BLaER1 (cell line): Measurements from ENCODE around the gene DPYSL4.

ENCODE experiments used
- H3K27ac ChIP-seq: shearing (Covaris generic); formaldehyde crosslinking; 2 replicates; pipeline ENCODE4 v1.8.1; 2022
- H3K27me3 ChIP-seq: shearing (Covaris generic); formaldehyde crosslinking; 2 replicates; pipeline ENCODE4 v1.8.1; 2022
- H3K36me3 ChIP-seq: shearing (Covaris generic); formaldehyde crosslinking; 2 replicates; pipeline ENCODE4 v1.8.1; 2022
- H3K4me1 ChIP-seq: shearing (Covaris generic); formaldehyde crosslinking; 2 replicates; pipeline ENCODE4 v1.8.1; 2022
- H3K4me2 ChIP-seq: shearing (Covaris generic); formaldehyde crosslinking; 2 replicates; pipeline ENCODE4 v1.8.1; 2022
- H3K4me3 ChIP-seq: shearing (Covaris generic); formaldehyde crosslinking; 2 replicates; pipeline ENCODE4 v1.8.1; 2022
- H3K9ac ChIP-seq: shearing (Covaris generic); formaldehyde crosslinking; 2 replicates; pipeline ENCODE4 v1.8.1; 2022
- H3K9me3 ChIP-seq: shearing (Covaris generic); formaldehyde crosslinking; 2 replicates; pipeline ENCODE4 v1.8.1; 2022
- H4K20me1 ChIP-seq: shearing (Covaris generic); formaldehyde crosslinking; 2 replicates; pipeline ENCODE4 v1.8.1; 2022
- Cebpa-rat ChIP-seq: shearing (Covaris generic); IDR thresholded peaks from 2 replicates; pipeline ENCODE4 v1.8.1; 2022

DPYSL4 gene

DNA sequence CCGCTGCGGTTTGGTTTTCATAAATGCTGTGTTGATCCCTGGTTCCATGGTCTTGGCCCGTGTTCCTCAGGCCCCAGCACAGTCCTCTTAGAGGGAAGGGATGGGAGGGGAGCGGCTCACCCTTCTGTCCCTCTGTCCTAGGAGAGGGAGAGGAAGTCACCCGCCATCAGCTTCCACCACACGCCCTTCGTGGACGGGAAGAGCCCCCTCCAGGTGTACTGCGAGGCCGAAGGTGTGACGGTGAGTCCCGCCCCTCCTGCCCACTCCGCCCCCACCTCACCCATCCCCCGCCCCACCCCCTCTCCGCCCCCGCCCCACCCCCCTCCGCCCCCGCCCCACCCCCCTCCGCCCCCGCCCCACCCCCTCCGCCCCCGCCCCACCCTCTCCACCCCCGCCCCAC lies 37.5 kb upstream of the DPYSL4 start:
- no peaks in the 10 kb centered on the region for H4K20me1 ChIP-seq
- H3K27ac ChIP-seq, result no peak overlapping the region
- no peak for TF ChIP-seq Cebpa-rat
- peaks cover 45% of the 10 kb centered on the region for H3K4me1 ChIP-seq
- H3K27me3 ChIP-seq, result peaks cover under 1% of the 10 kb centered on the region
- no peak overlapping the region for H3K4me2 ChIP-seq
- no peak overlapping the region for H3K9ac ChIP-seq
- no peak overlapping the region for H3K4me3 ChIP-seq
- H3K9me3 ChIP-seq, result no peaks in the 10 kb centered on the region
- H3K36me3 ChIP-seq, result no peaks in the 10 kb centered on the region

DNA sequence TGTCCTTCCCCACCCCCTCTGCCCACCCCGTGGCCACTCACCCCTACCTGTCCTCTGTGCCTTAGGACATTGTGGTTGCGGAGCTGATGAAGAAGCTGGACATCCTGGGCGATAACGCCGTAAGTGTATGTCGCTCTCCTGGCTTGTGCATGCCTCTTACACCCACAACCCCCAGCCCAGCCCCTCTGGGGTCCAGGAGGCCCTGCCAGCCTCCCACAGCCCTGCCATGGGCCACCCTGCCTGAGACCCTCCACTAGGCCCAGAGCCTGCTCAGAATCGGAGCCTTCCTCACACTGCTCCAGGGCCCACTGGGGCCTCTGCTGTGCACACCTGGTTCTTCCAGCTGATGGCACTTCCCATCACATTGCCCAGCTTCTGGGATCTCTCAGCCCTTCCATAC lies 36.8 kb upstream of the DPYSL4 start:
- Histone ChIP-seq H3K27ac (no peak overlapping the region), H3K36me3 (no peaks in the 10 kb centered on the region), H3K4me1 (peaks cover 46% of the 10 kb centered on the region), H3K4me3 (no peak overlapping the region), H3K9me3 (no peaks in the 10 kb centered on the region), H3K4me2 (no peak overlapping the region), H3K9ac (no peak overlapping the region), H4K20me1 (no peaks in the 10 kb centered on the region), H3K27me3 (no peaks in the 10 kb centered on the region)
- no peak for TF ChIP-seq Cebpa-rat

DNA sequence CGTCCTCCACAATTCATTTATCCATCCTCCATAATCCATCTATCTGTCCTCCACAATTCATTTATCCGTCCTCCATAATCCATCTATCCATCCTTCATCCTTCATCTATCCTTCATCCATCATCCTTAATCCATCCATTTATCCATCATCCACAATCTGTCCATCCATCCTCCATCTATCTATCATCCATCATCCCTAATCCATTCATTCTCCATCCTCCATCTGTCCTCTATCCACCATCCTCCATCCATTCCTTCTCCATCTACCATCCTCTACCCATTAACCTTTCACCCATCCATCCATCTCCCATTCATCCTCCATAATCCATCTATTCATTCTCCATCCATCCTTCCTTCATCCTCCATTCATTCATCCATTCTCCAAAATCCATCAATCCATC lies 36.0 kb upstream of the DPYSL4 start:
- no peak for TF ChIP-seq Cebpa-rat
- H3K27ac ChIP-seq, result no peak overlapping the region
- no peak overlapping the region for H3K4me2 ChIP-seq
- H3K4me1 ChIP-seq, result peaks cover 40% of the 10 kb centered on the region
- H3K9ac ChIP-seq, result no peak overlapping the region
- H3K27me3 ChIP-seq, result no peaks in the 10 kb centered on the region
- H3K4me3 ChIP-seq, result no peak overlapping the region
- H3K36me3 ChIP-seq, result no peaks in the 10 kb centered on the region
- H3K9me3 ChIP-seq, result no peaks in the 10 kb centered on the region
- H4K20me1 ChIP-seq, result no peaks in the 10 kb centered on the region

DNA sequence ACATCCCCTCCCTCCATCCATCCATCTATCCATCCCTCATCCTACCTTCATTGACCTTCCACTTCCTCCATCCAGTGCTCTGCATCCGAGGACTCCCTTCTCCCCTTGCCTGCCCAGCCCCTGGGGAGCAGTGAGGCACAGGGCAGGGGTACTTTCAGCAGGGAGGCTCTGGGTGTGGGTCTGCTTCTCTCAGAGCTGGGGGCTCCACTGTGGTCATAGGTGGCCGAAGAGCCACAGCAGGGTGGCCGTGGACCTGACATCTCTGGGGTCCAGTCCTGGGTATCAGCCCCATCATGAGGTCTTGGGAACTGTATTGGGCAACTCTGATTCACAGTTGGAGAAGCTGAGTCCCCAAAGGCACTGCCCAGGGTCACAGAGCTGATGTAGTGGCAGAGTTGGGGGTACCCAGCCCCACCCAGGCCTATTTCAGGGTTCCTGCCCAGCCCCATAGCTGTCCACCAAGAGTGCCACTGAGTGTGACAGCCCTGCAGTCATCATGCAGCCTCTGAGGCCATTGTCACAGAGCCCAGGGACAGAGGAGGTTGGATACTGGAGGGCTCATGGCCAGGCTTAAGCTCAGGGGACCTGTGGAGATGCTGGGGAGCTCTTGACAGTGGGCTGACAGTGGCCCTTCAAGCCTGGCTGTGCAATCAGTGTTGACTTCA lies 35.3 kb upstream of the DPYSL4 start:
- H3K9ac ChIP-seq, result no peak overlapping the region
- peaks cover 35% of the 10 kb centered on the region for H3K4me1 ChIP-seq
- no peak overlapping the region; the same call in 1 of the 2 replicates for H3K4me2 ChIP-seq
- no peak overlapping the region for H3K4me3 ChIP-seq
- no peak overlapping the region for H3K27ac ChIP-seq
- no peaks in the 10 kb centered on the region for H3K9me3 ChIP-seq
- H4K20me1 ChIP-seq, result no peaks in the 10 kb centered on the region
- H3K36me3 ChIP-seq, result no peaks in the 10 kb centered on the region
- no peak for TF ChIP-seq Cebpa-rat
- no peaks in the 10 kb centered on the region for H3K27me3 ChIP-seq

DNA sequence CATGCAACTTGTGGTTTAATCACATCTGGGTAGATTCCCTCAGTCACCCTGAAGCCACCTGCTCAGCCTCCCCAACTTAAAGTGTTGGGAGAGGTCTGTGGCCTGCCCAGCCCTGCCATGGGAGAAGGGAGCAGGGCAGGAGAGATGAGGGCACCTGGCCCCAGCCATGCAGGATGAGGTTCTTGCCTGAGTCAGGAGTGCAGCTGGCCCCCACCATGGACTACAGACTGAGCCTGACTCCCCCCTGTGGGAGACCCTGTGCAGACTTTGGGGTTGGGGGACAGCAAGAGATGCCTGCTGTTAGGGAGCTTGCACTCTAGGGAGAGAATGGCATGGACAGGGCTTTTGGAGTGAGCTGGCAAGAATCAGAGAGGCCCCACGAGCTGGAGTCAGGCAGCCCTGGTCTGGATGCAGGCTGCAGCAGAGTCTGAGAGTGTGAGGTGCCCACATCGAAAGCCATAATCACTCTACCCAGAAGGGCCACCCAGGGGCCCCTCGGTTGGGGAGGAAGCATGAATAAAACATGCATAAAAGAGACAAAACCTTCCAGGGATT lies 34.7 kb upstream of the DPYSL4 start:
- Histone ChIP-seq H4K20me1 (no peaks in the 10 kb centered on the region), H3K9me3 (no peaks in the 10 kb centered on the region), H3K27ac (no peak overlapping the region), H3K27me3 (no peaks in the 10 kb centered on the region), H3K4me2 (peak overlapping the region; percentile 17; the same call in 1 of the 2 replicates), H3K36me3 (no peaks in the 10 kb centered on the region), H3K4me1 (peaks cover 32% of the 10 kb centered on the region), H3K9ac (no peak overlapping the region), H3K4me3 (no peak overlapping the region)
- TF ChIP-seq Cebpa-rat, result no peak

DNA sequence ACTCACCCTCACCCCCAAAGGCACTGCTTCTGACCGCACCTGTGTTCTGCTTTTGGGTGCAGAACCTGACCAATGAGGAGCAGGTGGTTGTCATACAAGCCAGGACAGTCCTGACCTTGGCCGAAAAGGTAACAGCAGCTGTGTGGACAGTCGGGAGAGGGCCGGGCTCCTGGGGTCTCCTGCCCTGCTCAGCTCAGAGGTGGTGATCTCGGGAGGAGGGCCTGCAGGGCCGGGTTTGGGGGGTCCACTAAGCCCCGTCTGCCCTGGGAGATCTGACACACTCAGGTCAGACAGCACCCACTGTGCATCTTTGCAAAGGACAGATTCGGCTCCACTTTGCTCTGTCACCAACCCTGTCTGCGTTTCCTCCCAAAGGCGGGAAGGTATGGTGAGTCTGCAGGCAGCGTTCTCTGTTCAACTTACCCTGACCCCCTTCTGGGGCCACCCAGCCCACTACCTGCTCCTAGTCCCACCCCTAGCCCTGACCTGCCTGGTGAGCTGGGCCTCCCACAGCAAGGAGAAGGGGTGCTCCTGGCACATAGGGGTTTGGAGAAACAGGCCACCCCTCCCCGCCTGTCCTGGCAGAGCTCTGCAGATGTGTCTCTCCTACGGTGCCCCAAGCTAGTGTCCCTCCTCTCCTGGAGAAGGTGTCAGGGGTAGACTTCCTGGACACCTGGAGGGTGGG lies 33.7 kb upstream of the DPYSL4 start:
- no peak overlapping the region; the same call in 1 of the 2 replicates for H3K4me2 ChIP-seq
- no peaks in the 10 kb centered on the region for H3K36me3 ChIP-seq
- TF ChIP-seq Cebpa-rat, result no peak
- no peak overlapping the region for H3K27ac ChIP-seq
- H3K9ac ChIP-seq, result no peak overlapping the region
- no peaks in the 10 kb centered on the region for H3K9me3 ChIP-seq
- no peak overlapping the region for H3K4me3 ChIP-seq
- peaks cover 32% of the 10 kb centered on the region for H3K4me1 ChIP-seq
- H4K20me1 ChIP-seq, result no peaks in the 10 kb centered on the region
- H3K27me3 ChIP-seq, result no peaks in the 10 kb centered on the region

DNA sequence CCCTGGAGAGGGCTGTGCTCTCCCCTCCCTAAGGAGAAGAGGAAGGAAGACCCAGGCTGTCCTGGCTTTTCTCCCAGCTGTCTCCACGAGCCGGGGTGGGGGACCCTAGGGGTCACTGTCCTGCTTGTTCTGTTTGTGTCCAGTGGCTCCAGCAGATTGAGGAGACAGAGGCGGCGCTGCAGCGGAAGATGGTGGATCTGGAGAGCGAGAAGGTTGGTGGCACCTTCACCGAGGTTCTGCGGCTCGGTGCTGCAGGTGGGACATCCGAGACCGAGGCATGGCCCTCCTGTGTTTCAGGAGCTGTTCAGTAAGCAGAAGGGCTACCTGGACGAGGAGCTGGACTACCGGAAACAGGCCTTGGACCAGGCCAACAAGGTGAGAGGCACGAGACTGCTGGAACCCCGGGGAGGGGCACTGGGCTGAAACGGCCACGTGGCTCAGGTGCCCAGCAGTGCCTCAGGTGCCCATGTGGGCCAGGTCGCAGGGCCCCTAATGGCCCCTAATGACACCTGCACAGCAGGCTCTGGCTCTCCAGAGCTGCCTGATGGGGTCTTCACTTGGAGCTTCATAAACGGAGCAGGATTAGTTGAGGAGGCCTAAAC lies 33.0 kb upstream of the DPYSL4 start:
- Histone ChIP-seq H3K4me2 (no peak overlapping the region; the same call in 1 of the 2 replicates), H3K4me3 (no peak overlapping the region), H3K4me1 (peaks cover 32% of the 10 kb centered on the region), H3K27ac (no peak overlapping the region), H3K9me3 (no peaks in the 10 kb centered on the region), H3K9ac (no peak overlapping the region), H4K20me1 (no peaks in the 10 kb centered on the region), H3K36me3 (no peaks in the 10 kb centered on the region), H3K27me3 (no peaks in the 10 kb centered on the region)
- TF ChIP-seq Cebpa-rat, result no peak

DNA sequence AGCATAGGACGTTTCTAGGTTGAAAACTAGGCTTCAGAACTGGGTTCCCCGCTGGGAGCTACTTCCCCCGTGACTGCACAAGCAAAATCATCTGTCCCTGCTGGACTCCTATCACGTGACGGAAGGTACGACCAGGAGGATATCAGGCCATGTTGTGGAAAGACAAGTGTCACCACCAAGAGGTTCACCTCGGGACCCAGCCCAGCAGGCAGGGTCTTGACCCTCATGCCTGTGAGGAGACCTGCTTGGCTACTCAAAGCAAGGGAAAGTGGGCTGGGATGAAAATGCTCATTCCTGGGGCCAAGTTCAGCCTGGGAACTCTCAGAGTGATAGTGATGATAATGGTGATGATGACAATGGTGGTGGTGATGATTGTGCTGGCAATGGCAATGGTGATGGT lies 32.3 kb upstream of the DPYSL4 start:
- Histone ChIP-seq H3K4me2 (no peak overlapping the region), H4K20me1 (no peaks in the 10 kb centered on the region), H3K4me1 (peaks cover 37% of the 10 kb centered on the region), H3K4me3 (no peak overlapping the region), H3K9me3 (no peaks in the 10 kb centered on the region), H3K27ac (no peak overlapping the region), H3K9ac (no peak overlapping the region), H3K27me3 (no peaks in the 10 kb centered on the region), H3K36me3 (no peaks in the 10 kb centered on the region)
- no peak for TF ChIP-seq Cebpa-rat

DNA sequence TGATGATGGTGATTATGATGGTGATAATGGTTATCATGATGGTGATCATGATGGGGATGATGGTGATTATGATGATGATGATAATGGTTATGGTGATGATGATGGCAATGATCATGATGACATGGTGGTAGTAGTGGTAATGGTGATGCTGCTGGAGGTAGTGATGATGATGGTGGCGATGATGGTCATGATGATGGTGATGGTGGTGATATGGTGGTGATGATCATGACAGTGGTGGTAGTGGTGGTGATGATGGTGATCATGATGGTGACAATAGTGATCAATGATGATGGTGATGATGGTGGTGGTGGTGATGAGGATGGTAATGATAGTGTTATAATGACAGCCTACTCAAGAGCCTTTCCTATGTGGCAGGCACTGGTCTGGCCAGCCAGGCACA lies 31.8 kb upstream of the DPYSL4 start:
- no peaks in the 10 kb centered on the region for H3K27me3 ChIP-seq
- H4K20me1 ChIP-seq, result no peaks in the 10 kb centered on the region
- H3K4me2 ChIP-seq, result no peak overlapping the region
- TF ChIP-seq Cebpa-rat, result no peak
- no peaks in the 10 kb centered on the region for H3K9me3 ChIP-seq
- no peak overlapping the region for H3K27ac ChIP-seq
- H3K4me3 ChIP-seq, result no peak overlapping the region
- H3K36me3 ChIP-seq, result no peaks in the 10 kb centered on the region
- H3K9ac ChIP-seq, result no peak overlapping the region
- H3K4me1 ChIP-seq, result peaks cover 41% of the 10 kb centered on the region
